GM21576 (cell line): ENCODE results near the gene SPAST.
"Not testable (repeated sequence)": the region's sequence is repeated elsewhere in the genome, so short reads cannot be mapped to it uniquely, and the experiment has no call there.

ENCODE experiments used
- ATAC-seq: cut with Tn5 transposase; IDR thresholded peaks from one replicate; pipeline ENCODE4 v1.9.1; 2021; ENCODE audit warnings: mild to moderate bottlenecking, moderate library complexity; ENCODE audit not compliant: unreplicated experiment

Gene SPAST

DNA sequence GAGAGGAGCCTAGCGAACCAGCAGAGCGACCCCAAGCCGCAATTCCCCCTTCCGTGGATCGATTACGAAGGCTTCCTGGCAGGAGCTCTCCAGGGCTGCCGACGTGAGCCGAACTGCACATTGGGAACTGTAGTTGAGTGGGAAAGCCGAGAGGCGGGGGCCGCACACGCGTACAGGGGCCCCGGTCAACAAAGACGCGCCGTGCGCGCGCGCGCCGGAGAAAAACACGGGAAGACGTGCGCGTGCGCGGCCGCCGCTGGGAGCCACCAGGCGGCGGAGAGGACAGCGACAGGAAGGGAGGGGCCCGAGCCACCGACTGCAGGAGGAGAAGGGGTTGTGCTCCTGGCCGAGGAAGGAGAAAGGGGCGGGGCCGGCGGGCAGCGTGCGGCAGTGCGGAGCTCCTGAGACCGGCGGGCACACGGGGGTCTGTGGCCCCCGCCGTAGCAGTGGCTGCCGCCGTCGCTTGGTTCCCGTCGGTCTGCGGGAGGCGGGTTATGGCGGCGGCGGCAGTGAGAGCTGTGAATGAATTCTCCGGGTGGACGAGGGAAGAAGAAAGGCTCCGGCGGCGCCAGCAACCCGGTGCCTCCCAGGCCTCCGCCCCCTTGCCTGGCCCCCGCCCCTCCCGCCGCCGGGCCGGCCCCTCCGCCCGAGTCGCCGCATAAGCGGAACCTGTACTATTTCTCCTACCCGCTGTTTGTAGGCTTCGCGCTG, at the start of gene SPAST:
Gene SPAST, plus strand, starts transcription at position 247 of the 711 bp plus-strand sequence. Its CDS starts 276 bp downstream, at position 523.
- ATAC-seq: peak; percentile 94

GRCh38 chr2:32018789-32019482, 44.4 kb upstream of the SPAST start:
- ATAC-seq: not testable (repeated sequence)

GRCh38 chr2:32034198-32034887, 29.0 kb upstream of the SPAST start:
- ATAC-seq: not testable (repeated sequence)

GRCh38 chr2:32039447-32040219, 23.7 kb upstream of the SPAST start, which contains the start of gene DPY30:
Gene DPY30, minus strand, starts transcription at chr2:32039805. Its CDS starts 349 bp downstream, at chr2:32039456.
- peak; percentile 88 for ATAC-seq

DNA sequence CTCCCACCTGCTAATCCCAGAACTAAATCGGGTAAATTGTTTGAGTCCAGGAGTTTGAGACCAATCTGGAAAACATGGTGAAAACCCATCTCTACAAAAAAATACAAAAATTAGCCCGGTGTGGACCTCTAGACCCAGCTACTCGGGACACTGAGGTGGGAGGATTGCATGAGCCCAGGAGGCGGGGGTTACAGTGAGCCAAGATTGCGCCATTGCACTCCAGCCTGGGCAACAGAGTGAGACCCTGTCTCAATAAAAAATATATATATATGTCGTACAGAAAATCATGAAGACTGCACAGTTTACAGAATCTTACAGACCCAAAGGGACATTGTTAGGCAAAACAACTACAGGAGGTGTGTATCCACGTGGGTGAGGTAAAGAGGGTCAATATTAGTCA, 19.8 kb upstream of the SPAST start:
- ATAC-seq: no peak

DNA sequence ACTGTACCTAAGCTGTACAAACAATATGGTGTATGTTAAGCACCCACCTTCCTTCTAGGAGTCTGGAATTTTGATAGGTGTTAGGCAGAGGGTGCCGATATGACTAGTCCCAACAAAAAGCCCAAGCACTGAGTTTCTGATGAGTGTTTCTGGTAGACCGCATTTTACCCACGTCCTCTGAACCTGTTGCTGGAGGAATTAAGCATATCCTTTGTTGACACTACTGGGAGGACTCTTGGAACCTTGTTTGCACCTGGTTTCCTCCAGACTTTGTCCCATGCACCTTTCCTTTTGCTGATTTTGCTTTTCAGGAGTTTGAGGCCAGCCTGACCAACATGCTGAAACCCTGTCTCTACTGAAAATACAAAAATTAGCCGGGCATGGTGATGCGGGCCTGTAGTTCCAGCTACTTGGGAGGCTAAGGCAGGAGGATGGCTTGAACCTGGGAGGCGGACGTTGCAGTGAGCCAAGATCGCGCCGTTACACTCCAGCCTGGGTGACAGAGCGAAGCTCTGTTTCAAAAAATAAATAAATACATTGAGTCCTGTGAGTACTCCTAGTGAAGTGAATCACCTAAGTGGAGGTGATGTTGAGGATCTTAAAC, 11.4 kb upstream of the SPAST start:
- ATAC-seq: no peak

DNA sequence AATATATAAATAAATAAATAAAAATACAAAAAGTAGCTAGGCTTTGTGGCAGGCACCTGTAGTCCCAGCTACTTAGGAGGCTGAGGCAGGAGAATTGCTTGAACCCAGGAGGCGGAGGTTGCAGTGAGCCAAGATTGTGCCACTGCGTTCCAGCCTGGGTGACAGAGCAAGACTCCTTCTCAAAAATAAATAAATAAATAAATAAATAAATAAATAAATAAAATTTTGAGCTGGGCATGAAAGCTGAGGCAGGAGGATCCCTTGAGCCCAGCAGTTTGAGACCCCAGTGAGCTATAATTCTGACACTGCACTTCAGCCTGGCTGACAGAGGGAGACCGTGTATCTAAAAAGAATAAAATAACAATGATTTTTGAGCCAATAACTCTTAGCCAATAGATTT, 8.8 kb upstream of the SPAST start:
- not testable (repeated sequence) for ATAC-seq

DNA sequence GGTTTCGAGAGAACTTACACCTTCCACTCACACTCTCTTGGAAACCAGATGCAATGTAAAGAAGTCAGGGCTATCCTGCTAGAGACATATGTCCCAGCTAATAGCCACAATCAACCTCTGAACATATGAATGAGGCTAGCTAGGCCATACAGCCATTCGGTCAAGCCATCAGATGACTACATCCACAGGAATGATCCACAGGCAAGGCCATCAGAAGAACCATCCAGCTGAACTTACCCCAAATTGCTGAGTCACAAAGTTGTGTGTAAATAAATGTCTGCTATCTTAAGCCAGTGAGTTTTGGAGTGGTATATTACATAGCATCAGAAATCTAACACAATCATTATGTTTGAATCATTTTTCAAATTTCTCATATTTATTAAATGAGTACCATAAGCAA, 5.2 kb upstream of the SPAST start:
- no peak for ATAC-seq

GRCh38 chr2:32060266-32060665, 3.1 kb upstream of the SPAST start:
- ATAC-seq: no peak

DNA sequence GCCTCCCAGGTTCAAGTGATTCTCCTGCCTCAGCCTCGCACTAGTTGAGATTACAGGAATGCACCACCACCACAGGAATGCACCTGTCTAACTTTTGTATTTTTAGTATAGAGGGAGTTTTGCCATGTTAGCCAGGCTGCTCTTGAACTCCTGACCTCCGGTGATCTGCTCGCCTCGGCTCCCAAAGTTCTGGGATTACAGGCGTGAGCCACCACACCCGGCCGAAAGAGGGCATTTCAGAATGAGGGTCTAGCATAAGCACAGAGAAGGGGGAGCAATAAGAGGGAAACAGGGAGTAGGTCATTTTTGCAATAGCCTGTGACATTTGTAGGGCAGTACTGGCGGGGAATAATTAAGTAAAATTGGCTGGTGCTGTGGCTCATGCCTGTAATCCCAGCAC, 1.9 kb upstream of the SPAST start:
- no peak for ATAC-seq

DNA sequence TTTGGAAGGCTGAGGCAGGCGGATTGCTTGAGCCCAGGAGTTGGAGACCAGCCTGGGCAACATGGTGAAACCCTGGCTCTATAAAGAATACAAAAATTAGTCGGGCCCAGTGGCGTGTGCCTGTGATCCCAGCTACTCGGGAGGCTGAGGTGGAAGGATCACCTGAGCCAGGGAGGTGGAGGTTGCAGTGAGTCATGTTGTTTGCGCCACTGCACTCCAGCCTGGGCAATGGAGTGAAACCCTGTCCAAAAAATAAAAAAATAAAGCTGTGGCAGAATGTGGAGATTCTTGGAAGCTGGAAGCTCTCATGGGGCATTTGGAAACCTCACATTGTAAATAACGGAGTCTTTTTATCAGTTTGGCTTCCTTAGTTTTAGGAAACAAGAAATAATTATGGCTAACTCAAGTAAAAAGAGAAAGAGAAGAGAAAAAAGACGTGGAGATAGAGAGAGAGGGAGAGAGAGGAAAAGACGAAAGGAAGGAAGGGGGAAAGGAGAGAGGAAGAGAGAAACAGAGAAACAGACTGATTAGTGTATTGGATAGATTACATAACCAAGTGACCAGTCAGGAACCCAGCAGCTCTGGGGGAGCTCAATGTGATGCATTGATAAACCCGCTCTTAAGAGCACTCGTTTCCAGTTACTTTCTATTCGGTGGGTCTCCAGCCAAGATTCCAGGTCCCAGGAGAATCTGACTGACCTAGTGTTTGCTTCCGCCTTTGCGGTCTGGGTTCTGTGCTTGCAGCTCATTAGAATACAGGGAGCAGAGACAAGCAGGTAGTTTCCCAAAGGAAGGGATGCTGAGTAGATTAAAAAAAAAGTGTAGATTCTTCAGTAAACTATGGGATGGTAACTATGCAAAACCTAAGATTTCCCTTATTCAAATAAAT, 1.1 kb upstream of the SPAST start:
- ATAC-seq: no peak

- ATAC-seq: peak; percentile 8
Measured at GRCh38 chr2:32064021-32064601, 755 bp downstream of the SPAST start.

DNA sequence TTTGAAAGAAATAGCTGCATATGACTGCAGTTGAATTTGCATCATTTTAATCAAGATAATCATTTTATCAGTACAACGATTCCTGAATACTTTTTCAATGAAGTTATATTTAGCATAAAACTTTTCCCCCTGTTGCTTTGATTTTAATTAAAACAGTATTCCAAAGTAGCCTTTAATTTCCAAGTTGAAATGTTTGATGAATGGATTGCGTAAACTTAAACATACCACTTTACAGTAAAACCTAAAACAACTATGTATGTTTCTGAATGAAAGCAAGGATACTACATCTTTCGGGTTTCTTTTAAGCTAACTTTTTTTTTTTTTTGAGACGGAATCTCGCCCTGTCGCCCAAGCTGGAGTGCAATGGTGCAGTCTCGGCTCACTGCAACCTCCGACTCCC, 1.4 kb downstream of the SPAST start:
- ATAC-seq: no peak

- no peak for ATAC-seq
Measured at GRCh38 chr2:32067549-32067948, 4.2 kb downstream of the SPAST start.

DNA sequence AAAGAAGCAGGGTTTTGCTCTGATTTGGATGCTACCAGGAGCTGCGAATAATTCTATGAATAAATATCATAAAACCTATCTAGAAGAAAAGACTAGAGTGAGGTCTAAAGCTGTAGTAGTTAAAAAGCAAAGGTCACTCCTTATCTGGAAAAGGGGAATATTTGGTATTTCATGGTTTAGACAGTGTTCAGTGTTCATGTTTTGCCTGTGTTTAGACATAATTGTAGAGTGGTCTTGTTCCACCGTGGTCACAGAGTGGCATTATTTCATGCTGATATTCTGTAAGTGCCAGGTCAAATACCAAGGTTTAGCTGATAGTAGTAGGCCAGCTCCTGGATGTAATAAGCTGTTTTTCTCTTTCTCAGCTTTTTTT, 10.8 kb downstream of the SPAST start:
- no peak for ATAC-seq

- no peak for ATAC-seq
Measured at GRCh38 chr2:32095671-32096070, 32.3 kb downstream of the SPAST start.

GRCh38 chr2:32108111-32108510, 44.8 kb downstream of the SPAST start:
- ATAC-seq: no peak

DNA sequence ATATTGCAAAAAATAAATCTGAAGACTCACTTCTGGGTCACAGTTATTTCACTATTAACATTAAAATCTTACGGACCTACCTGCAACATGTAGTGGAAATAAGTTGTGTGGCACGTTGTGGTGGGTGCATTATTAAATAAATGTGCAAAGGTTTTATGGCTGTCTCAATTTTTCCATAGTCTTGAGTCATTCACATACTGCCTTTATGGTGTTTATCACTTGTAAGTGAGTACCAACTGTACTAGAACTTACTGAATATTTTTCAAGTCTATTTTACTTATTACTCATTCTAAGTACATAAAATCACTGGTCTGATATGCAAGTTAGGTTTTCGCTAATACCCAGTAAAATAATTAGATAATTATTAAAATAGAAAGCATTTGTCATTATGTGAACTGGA, 54.7 kb downstream of the SPAST start:
- ATAC-seq: no peak

- no peak for ATAC-seq
Measured at GRCh38 chr2:32119161-32119560, 55.8 kb downstream of the SPAST start.
